Hippocampal formation (tissue), 2 donors: ENCODE results near the gene TP53TG5.
A peak's percentile ranks its signal among the peaks of the same experiment; 100 is the strongest.
"Not testable (repeated sequence)": the region's sequence is repeated elsewhere in the genome, so short reads cannot be mapped to it uniquely, and the experiment has no call there.

ENCODE experiments used
- DNase-seq, 2 donors: peaks; one replicate each; lab custom pipeline; 2025; lab: John Stamatoyannopoulos, UW

Gene TP53TG5

DNA sequence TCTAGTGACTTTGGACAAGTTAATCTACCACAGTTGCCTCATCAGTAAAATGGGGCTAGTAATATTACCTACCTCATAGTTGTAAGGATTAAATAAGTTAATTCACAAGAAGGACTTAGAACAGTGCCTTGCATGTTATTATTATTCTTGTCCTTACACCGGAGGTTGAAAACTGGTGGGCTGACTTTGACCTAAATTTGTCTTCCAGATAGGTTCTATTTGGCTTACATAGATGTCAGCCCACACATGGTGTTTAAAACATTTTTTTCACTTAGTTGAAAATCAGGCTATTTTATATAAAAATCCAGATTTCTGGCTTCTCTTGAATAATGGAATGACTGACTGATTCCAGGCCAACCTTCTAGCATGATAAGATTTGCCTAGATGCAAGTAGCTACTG lies 11.9 kb downstream of the TP53TG5 start:
- DNase-seq: no peak

DNA sequence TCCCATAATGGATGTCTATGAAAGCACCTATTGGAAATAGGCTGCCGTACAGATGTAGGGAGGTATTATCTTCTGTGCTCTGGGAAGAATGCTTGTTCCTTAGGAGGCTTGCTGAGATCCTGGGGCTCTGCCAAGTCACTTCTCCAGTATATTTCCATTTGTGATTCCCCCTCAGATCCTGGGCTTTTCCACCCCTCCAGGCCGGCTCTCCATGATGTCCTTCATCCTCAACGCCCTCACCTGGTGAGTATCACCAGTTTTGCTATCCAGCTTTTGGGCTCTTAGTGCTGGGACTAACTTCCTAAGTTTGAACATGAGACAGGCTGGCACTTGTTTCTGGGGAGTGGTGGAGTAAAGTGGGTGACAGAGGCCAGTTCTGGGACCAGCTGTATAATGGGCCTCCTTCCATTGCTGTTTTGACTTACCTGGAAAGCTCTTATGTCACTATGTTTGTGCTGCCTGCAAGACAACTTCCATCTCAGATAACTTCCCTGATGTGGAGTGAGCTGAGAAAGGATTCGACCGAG lies 12.6 kb downstream of the TP53TG5 start:
- DNase-seq: no peak

DNA sequence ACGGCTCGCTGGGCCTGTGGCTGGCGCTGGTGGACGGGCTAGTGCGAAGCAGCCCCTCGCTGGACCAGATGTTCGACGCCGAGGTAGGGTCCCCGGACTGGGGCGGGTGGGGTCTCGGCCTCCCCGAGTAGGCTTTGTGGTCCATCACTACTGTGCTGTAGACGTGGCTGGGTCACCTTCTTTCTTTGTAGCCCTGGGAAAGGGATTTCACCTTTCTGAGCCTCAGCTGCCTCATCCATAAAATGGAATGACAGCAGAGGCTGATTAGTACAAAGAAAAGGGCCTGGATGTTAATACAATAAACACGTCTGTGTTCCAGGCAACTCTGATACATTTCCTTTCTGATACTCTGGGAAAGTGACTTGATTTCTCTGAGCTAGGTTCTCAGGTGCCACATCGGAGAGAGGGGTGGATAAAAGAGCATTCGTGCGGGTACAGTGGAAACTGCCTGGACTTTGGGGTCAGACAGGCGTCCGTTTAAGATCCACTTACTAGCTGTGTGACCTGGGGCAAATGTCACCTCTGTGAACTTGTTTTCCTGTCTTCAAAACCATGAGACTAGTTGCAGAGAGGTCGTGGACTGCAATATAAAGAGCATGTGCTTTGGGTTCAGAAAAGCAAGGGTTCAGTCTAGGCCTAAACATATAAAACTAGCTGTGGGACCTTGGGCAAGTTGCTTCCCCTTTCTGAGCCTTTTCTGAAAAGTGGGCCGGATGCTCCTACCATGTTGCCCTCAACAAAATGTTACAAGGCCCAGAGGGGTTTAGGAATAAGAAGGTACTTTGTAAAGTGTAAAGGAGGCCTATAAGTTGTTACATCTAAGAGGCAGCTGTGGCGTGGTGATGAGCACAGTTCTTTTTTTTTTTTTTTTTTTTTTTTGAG lies 14.3 kb downstream of the TP53TG5 start:
- no peak for DNase-seq

DNA sequence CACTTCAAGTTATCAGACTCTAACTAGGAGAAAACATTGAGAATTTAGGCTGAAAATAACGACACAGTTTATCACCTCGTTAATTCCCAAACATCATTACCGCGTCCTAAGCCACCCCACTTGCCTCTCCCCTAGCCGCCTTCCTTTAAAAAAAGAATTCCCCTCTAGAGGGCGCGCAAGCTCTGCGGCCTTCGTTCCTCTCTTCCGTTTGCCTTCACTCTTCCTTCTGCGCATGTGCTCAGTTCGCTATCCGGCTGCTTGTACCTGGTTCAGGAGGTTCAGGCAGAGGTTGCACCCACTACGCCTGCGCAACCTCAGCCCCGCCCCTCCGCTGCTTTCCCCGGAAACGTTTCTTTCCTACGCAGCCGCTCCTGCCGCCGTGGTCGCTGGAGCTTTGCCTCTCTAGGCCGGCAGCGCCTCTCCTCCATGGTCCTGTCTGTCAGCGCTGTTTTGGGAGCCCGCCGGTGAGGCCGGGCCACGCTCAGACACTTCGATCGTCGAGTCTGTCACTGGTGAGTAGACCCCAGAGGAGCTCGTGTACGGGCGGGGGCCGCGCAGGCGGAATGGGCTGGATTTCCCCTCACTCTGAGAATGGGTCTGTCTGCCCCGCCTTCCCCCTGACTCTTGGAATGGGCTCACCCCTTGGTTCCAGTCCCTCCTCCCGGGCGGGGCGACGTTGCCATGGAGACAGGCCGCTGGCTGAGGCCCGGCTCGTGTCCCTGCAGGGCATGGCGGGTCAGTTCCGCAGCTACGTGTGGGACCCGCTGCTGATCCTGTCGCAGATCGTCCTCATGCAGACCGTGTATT lies 15.1 kb downstream of the TP53TG5 start, which contains the start of gene SYS1:
Gene SYS1 (plus strand): TSS at position 353 of the 807 bp plus-strand sequence. CDS start 376 bp downstream, at position 729.
- DNase-seq: peak; percentile 97

DNA sequence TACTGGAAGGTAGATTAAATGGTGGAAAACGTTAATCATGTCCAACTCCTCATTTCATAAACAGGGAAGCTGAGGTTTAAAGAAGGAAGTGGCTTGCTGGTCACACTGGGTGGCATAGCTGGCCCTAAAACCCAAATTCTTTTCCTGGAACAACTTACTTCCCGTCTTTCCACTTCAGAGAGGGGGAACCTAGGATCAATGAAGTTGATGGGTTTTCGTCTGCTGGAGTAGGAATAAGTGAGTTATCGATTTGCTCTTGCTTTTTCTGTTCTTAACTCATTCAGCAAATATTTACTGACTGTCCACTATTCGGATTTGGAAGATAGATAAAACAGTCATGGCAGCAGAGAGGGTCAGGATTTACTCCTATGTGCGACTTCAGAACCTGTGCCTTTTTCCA lies 16.3 kb downstream of the TP53TG5 start:
- no peak for DNase-seq

DNA sequence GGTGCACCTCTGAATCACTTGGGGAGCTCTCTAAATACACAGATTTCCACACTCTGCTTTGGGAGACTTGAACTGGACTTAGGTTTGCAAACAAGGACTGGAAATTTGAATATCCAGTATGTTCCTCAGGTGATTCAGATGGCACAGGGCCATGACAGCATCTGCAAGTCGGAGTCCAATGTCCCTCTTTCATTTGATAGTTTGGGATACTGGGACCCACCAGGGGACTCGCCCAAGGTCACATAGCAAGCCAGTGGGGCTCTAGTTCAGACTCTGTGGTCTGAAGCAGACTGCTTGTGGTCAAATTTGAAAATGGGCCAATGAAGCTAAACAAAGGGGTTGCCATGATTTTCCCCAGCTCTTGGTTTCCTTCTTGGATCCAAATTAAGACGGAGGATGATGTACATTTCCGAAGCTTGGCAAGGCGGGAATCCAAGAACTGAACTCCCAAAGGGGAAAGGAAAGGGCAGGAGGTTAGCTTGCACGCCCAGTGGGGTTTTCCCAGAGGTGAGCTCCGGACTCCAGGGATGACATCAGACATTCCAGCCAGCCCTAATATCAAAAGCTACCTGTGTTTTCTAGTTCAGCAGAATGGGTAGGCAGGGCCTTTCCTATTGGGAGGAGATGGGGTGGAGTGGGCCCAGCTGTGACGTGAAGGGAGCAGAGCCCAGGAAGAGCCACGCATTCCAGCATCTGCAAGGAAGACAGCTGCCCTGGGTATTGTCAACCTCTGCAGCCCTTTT lies 18.5 kb downstream of the TP53TG5 start:
- DNase-seq: no peak

DNA sequence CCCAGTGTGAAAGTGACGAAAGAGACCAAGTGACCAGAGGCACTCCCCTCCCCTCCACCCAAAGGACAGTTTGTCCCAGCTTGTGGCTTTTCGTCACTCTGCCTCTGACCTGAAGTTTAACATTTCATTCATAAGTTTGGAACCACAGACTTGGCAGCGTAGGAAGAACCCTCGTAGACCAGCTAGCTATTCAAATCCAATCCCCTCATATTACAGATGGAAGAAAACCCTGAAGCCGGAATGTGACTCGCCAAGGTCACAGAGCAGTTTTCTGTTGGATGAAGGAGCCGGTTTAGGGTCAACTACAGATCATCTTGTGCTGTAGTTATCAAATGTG lies 19.1 kb downstream of the TP53TG5 start:
- DNase-seq: no peak

DNA sequence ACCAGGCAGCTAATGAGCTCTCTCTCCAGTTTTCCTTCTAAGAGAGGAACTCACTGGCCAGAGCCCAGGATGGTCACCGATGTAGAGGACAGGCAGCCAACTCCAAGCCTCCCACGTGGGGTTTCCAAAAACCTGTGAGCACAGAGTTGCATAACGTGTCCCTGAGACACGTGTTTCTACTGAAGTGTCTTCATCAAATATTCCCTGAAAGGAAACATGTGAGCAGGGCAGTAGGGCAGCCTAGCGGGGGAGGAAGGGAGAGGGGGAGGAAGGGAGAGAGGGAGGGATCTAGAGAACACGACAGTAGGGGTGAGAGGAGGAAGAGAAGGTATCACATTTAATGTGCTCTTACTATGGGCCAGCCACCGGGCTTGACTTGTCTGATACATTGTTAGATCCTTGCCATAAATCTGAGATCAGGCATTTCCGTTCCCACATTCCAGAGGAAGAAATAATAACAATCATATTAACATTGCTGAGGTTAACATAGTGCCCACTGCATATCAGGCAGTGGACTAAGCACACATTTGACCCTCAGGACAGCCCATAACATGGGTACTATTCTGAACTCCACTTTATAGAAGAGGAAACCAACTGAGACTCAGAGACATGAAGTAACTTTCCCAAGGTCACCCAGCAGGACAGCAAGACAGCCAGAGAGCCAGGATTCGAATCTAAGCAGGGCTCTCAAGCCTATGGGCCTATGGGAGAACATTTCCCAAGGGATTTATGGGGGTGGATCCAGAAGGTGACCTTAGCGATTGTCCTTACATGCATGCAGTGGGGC lies 19.6 kb downstream of the TP53TG5 start:
- peak; percentile 44 to 78 for DNase-seq

DNA sequence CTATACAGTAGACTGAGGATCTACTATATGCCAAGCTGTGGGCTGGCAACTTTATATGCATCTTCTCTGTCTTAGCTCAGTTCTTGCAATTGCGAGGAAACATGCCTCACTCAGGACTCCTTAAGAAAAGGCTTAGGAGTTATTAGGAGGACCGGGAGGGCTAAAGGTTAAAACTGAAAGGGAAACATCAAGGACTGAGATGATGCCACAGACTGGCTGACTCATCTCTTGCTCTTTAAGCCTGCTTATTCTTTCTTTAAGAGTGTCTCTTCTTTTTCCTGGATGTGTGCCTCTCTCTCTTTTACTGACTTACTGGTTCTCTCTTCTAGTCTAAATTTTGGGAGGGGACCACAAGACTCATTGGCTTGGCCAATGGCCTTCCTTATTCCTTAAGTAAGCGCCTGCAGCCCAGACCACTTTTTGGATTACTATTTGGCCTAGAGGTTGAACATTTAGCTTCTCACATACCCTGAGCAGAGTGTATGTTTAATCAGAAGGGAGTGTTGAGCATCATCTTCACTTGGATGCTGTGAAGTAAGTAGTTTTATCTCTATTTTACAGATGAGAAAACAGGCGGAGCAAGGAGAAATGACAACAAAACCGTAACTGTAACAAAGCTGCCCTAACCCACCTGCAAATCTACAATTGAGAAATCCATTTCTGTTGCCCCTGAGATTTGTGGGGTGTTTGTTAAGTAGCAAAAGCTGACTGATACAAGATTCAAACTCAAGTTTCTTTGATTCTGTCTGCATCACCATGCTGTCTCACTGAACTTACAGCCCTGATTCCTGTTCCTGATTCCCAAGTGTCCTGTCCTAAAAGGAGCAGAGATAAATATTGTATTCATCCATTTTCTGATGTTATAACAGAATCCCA lies 22.7 kb downstream of the TP53TG5 start:
- DNase-seq: no peak

DNA sequence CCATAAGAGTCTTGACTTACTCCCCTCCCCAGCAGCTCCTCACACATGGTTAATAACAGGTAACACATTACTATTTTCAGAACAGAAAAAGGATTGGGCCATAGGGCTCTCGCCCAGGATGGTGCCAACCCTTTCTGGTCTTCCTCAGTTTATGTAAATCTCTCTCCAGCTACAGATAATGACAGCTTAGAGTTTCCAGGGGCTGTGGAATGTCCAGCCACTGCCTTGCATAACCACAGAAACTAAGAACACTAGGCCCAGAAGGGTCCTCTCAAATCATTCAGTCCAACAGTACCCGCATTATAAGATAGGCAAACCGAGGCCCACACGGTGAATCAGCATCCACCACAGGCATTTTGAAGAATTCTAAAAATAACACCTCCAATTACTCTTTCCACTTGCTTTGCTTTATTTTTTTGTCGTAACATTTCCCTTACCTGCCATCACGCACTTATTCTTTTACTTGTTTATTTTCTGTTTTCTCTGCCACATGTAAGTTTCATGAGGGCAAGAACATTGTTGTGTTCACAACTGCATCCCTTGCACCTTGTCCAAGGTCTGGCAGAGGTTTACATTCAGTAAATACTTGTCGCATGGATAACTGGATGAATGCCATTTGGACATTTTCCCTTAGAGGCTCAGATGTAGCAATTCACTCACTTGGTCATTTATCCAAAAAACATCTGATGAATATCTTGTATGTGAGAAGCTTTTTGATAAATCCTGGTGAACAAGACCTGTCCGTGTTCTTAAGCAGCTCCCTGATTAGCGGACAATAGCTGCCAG lies 23.5 kb downstream of the TP53TG5 start:
- DNase-seq: no peak

DNA sequence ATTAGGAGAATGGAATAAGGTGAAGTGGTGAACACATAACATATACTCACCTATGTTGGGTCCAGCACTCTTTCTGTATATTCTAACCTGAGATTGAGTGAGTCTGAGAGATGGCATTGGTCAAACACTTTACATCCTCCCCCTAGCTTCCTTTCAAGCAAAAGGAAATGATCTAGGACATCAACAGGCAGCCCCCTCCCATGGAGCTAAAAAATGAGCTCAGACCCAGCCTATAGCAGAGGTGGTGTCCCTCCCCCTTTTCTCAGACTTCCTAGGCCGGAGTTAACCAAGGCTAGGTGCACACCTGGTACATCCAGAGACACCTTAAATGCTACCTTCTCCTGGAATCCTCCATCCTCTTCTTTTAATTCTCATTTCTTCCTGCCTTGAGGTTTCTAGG lies 24.4 kb downstream of the TP53TG5 start:
- DNase-seq: no peak

DNA sequence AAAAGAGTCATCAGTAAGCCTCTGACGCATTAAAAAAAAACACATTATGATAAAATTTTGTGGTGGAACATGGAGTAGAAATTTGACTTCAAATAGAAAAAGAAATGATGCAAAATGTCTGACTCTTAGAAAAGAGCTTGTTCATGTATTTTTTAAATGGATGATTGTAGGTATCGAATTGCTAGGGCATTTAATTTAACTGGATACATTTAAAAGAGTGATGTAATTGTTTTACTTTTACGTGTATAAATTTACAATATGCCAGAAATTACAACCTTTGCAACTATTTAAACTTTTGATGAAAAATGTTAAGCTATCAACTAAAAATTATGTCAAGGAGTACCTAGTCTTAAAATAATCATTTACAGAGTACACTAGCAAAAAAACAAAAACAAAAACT lies 25.4 kb downstream of the TP53TG5 start:
- DNase-seq: no peak

DNA sequence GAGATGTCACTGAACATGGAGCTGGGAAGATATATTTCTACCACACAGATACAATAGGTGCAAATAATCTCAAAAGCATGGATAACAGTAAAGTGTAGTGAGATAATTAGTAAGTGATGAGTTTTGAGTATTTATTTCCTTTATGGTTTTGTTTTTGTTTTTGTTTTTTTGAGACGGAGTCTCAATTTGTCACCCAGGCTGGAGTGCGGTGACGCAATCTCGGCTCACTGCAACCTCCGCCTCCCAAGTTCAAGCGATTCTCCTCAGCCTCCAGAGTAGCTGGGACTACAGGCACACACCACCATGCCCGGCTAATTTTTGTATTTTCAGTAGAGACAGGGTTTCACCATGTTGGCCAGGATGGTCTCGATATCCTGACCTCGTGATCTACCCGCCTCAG lies 27.3 kb downstream of the TP53TG5 start:
- not testable (repeated sequence) for DNase-seq

DNA sequence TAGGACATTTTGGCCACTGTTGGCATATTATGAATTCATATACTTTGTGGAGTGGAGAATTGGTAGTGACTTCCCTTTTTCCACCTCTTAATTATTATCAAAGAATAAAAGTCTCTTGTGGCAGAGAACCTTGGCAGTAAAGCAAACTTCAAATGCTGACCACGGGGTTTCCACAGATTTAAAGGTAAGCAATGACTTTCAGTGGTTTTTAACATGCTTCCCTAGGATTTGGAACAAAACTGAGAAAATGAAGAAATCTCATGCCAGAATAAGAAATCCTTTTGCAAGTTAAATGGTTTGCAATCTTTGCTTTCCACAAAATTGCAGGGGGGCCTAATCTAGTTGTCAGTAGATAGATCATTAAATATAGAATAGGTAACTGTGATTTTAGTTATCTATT lies 27.9 kb downstream of the TP53TG5 start:
- no peak for DNase-seq

DNA sequence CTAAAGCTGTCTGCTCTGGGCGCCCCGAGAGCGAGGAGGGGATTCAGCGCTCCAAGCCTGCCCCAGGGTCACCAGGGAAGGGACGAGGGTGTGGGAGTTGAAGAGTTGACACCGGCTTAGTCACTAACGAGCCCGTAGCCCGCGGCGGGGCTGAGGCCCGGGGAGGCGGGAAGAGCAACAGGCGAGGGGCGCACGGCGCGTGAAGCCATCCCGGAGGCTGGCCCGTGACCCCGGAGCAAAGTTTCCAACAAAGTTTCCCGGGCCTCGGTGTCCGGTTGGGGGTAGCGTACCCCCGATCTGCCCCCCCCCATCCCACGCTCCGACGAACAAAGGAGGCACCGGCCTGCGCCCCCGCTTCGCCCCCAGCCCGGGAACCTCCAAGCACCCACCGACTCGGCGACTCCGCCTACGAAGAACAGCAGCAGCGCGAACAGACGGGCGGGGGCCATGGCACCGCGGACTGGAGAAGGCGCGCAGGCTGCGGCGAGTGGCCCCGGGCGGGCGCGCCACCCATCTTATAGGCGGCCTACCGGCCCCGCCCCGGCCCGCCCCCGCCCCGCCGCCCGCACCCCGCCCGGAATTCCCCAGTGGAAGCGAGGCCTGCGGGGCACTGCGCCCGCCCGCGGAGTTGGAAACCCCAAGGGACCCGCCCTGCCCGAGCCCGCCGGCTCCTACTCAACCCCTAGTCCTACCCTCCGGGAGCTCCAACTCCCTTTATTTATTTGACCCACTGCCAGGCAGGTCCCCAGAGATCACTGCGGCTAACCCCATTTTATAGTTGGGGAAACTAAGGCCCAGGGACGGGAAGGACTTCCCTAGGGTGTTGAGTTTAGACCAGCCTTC lies 30.0 kb downstream of the TP53TG5 start, which contains the start of gene SDC4:
Gene SDC4 (minus strand): TSS at position 489 of the 843 bp plus-strand sequence. CDS start 40 bp downstream, at position 449.
- peak in 1 of 2 donors; percentile 25 for DNase-seq

DNA sequence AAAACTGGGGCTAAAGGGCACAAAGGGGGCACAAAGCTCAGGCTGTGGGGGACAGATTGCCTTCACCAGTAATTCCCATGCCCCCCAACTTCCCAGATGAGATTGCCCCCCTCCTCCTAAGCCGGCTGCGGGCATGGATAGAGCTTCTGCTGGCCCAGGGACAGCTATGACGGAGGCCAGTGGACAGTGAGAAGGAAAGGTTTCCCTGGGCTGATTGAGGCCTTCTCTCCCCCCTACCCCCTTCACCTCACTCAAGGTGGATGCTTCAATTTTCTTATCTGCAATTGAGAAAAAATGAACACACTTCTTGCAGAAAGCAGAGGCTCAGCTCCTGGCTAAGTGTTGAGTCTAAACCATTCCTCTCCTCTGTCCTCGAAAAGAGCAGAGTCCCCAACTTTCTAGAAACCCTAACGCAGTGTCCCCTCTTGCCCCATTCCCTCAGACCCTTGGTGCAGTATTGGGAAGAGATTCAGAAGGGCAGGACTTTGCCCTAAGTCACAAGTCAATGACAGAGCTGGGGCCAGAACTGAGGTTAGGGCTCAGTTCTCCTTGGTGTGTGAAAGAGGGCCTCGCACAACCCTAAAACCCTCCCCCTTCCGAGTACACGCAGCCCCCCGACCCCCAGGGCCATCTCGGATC lies 30.7 kb downstream of the TP53TG5 start:
- no peak for DNase-seq

DNA sequence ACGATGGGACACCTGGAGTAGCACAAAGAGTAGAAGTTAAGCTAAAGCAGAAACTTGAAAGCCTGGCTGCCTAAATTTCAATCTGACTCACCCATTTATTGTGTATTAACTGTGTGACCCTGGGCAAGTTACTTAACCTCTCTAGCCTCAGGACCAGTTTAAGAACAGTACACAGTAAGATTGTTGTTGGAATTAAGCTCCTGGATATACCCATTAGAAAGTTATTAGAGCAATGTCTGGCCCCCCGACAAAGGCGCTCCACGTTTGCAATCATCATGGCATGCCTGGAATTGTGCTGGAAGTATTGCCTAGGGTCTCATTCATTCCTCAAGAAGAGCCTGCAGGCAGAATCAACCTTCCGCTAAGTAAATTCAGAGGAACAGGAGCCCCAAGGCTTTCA lies 31.3 kb downstream of the TP53TG5 start:
- DNase-seq: no peak

DNA sequence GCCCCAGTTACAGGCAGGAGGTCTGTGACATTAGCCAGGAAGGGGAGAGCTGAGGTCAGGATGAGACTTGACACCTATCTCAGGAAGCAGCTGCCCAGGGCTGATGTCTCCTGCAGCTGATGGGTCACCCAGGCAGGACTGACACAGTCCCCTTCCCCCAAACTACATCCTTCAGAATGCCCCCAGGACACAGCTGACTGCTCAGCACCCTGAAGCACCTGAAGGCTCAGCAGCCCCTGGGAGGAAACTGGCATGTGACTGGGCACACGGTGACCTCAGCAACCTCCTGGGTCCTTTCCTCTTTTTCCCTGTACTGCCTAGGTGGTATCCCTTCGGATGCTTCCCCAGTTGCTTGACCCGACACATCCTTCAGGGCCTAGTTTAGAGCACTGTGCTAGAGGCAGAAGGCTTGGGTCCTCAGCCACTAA lies 31.8 kb downstream of the TP53TG5 start:
- DNase-seq: no peak
